Liver (tissue), 3 donors: ENCODE measurements around the gene PRIM1.

Experiments
- JUND ChIP-seq, 2 donors: IDR thresholded peaks; 2 replicates each; pipeline ENCODE4 v1.6.1; 2016; ENCODE audit warnings: antibody characterized with exemption in 2 of 2
- TF ChIP-seq, protein P1 (sequence below): IDR thresholded peaks from 2 replicates; pipeline ENCODE4 v1.6.1; 2016; ENCODE audit warnings: antibody characterized with exemption
- TF ChIP-seq, protein P2 (sequence below): fragments of 150-350 bp; IDR thresholded peaks from 2 replicates; pipeline ENCODE4 v1.5.1; 2017; ENCODE audit warnings: improper control_type of control experiment, low read depth, low read length; ENCODE audit not compliant: missing input control
- TF ChIP-seq, protein P3 (sequence below): IDR thresholded peaks from 2 replicates; pipeline ENCODE4 v1.6.1; 2016; ENCODE audit warnings: antibody characterized with exemption
- donor health status: healthy.
- donor health status: healthy.

DNA sequence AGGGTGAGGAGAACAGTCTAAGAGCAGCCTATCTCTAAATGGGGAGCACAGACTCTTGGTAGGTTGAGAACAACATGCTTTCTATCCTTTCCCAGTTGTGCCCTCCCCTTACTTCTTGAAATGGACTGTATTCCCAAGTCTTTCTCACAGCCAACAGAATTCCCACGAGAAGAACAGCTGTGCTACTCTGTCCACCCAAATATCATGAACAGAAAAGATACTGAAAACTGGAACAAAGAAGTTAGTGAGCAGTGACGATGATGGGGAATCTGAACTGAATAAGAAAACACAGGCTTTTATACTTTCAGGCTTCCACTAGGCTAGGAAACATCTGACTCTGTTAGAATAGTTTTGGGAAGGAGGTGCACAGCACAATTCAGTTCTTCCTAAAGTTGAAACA lies 30.4 kb downstream of the PRIM1 start:
- TF ChIP-seq, protein P1, sequence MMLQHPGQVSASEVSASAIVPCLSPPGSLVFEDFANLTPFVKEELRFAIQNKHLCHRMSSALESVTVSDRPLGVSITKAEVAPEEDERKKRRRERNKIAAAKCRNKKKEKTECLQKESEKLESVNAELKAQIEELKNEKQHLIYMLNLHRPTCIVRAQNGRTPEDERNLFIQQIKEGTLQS, result no peak
- TF ChIP-seq, protein P2, sequence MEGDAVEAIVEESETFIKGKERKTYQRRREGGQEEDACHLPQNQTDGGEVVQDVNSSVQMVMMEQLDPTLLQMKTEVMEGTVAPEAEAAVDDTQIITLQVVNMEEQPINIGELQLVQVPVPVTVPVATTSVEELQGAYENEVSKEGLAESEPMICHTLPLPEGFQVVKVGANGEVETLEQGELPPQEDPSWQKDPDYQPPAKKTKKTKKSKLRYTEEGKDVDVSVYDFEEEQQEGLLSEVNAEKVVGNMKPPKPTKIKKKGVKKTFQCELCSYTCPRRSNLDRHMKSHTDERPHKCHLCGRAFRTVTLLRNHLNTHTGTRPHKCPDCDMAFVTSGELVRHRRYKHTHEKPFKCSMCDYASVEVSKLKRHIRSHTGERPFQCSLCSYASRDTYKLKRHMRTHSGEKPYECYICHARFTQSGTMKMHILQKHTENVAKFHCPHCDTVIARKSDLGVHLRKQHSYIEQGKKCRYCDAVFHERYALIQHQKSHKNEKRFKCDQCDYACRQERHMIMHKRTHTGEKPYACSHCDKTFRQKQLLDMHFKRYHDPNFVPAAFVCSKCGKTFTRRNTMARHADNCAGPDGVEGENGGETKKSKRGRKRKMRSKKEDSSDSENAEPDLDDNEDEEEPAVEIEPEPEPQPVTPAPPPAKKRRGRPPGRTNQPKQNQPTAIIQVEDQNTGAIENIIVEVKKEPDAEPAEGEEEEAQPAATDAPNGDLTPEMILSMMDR, result no peak
- TF ChIP-seq JUND (IDR thresholded peaks at IDR 0.05), result no peak
- TF ChIP-seq, protein P3, sequence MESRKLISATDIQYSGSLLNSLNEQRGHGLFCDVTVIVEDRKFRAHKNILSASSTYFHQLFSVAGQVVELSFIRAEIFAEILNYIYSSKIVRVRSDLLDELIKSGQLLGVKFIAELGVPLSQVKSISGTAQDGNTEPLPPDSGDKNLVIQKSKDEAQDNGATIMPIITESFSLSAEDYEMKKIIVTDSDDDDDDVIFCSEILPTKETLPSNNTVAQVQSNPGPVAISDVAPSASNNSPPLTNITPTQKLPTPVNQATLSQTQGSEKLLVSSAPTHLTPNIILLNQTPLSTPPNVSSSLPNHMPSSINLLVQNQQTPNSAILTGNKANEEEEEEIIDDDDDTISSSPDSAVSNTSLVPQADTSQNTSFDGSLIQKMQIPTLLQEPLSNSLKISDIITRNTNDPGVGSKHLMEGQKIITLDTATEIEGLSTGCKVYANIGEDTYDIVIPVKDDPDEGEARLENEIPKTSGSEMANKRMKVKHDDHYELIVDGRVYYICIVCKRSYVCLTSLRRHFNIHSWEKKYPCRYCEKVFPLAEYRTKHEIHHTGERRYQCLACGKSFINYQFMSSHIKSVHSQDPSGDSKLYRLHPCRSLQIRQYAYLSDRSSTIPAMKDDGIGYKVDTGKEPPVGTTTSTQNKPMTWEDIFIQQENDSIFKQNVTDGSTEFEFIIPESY, result no peak
